Activated CD4-positive, alpha-beta T cell treated with anti-CD3 and anti-CD28 coated beads, Interleukin-2, Interleukin-4, amounts not matched to agents 100 ng/mL and 50 ng/mL, durations not matched to agents 16 hours and 8 hours (primary cell): ENCODE measurements around the gene CNST.
"Not testable (repeated sequence)": the region's sequence is repeated elsewhere in the genome, so short reads cannot be mapped to it uniquely, and the experiment has no call there.

Experiments
- DNase-seq: peaks from one replicate; pipeline ENCODE4 v3.0.0-alpha.2; 2020; ENCODE audit warnings: low spot score

CNST gene

GRCh38 chr1:246677842-246678241, 111.6 kb downstream of the CNST start:
- DNase-seq = no peak

DNA sequence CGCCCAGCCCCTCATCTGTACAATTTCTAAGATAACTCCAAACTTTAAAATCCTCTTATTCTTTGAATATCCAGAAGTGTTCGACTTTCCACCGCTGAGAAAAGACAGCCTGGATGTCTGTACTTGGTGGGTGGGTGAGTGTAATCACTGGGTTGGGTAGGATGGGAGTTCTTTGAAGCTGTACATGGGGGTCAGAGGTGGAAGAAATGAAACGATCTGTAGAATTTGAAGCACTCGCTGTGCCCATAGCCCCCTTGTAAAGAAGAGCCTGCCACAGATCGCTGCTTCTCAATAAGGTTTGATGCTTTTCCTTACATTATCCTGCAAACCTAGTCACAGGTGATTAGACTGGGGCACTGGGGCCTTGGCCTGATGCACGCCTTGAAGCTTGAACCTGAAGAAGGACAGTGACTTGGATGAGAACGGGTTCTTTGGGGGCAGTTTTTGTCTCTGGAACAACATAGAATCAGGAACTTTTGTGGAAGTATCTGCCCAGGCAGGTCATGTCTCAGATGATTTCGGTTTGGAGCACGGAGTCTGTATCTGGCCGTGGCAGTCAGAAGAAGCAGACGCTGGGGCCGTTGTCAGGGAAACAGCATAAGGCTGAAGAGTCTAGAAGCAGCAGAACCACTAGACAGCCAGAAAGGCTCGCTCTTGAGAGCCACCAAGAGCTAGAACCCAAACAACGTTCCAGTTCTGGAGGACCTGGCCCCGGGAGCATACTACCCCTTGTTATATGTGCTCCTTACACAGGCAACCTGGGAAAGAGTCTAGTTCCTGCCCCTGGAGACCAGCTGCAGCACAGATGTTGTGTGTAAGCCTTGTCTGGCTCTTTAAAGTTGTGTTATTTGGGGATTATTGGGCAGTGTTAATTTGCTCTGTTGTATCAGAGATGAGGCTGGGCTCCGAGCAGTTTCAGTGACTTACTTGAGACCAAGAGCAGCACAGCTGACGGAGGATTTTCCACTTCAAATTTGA, 112.8 kb downstream of the CNST start:
- no peak for DNase-seq

GRCh38 chr1:246679794-246680177, 113.5 kb downstream of the CNST start:
- no peak for DNase-seq

- DNase-seq = no peak
These were observed 113.9 kb downstream of the CNST start for GRCh38 chr1:246680190-246680589.

DNA sequence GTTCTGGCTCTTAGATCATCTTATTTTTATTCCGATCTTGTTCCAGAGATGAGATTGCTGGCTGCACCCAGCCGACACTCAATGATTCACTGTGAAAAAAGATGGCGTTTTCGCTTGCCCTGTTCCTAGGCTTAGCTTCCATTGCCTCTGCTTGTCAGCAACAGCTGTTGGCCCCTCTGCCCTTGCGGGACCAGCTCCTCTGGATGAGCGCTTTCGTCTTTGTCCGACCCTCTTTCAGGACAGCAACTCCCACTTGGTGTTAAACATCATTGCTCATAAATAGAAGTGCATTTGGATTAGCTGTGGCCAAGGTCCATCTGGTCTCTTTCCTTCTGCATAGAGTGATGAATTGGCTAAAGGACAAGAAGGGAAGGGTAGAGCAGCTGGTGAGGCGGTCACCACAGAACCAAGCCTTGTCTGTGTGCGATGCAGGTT, 114.5 kb downstream of the CNST start:
- no peak for DNase-seq

DNA sequence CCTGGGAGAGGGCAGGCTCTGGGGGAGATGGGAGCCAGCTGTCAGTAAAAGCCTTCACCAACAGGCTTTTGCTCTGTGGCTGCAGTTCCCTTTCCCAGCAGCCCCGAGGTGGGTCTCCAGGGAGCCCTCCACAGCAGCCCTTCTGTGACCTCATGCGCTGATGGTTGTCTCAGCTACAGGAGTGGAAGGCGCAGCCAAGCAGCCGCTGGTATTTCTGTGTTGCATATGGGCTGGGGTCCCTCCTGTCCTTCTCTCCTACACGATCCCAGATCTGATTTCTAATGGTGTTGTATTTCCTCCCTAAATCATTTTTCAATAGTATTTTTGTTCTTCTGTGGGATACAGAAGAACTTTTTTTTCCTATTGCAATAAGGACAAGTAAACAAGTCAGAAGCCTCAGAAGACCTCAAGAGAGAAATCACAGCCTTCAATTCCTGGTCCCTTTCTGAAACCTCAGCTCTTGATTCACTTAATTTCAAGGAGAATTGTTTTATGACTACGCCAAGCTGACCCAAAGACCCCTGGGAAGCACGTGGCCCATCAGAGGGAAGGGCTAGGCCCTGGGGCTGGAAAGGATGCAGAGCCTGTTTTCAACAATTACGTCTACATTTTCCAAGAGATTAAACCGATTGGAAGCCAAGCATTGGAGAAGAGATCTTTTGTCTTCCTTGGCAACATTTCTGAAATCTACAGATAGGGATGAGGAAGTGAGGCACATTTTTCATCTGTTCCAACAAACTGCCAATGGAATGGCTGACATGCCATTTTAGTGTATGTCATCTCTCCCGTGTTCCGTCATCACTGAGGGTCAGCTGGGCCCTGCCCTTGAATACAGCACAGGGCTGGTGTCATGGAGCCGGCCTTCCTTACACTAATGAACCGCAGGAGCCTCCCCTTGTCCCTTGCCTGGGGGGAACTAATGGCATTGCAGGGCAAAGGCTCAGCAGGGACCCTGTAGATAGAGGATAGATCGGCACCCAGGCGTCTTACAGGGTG, 115.9 kb downstream of the CNST start:
- no peak for DNase-seq

GRCh38 chr1:246683521-246683920, 117.3 kb downstream of the CNST start:
- no peak for DNase-seq

DNA sequence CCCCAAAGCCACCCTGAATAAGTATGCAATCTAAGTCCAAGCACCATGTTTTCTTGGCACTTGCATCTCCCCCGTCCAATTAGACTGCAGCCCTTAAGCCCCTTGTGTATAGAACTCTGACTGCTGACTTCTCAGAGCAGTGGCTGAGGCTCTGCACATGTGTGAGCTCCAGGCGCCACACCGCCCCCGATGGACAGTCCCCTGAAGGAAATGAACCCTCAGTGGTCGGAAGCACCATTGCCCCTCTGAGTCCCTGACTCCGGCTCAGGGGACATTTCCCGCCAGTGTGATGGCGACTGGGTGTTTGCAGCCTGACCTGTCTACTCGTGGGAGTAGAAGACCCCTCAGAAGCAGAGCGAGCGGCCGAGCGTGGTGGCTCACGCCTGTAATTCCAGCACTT, 120.7 kb downstream of the CNST start:
- no peak for DNase-seq

GRCh38 chr1:246689409-246690008, 123.3 kb downstream of the CNST start:
- peak; percentile 69 for DNase-seq

GRCh38 chr1:246690100-246690499, 123.8 kb downstream of the CNST start:
- DNase-seq = no peak

DNA sequence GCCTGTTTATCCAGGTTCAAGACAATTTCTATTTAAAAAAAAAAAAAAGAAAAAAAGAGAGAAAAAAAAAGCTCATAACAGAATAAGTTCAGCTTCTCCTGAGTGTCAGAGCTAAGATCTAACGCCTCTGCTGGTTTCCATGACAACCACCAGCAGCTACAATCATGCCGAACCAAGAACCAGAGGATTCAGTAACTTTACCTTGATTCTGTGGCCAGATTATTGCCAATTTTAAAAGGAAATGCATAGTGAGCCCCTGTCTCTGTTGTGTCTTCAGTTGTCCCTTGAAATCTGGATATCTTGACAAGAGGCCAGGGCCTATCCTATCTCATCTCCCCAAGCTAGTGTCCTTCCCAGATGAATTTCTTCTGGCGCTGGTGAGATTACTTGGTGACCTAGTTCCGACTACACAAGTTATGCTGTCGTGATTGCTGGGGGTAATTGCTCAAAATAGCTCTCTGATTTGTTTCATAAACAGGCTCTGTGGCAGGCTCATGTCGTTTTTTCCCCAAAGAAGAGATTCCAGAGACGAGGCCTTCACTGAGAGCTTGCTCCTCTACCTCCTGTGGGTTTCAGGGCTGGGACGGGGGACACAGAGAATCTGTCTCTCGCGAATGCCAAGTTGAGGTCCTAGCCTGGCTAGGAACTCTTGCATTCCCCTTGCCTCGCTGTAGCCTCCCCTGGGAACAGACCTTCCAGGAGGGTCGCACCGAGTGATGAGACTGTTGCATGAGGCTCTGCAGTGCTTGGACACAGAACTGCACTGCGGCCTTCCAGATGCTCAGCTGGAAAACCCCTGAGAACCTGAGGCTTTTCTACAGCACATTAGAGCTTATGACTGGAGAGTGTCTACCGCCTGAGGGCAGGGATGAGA, 125.6 kb downstream of the CNST start:
- DNase-seq = no peak

GRCh38 chr1:246694213-246694895, 128.1 kb downstream of the CNST start:
- DNase-seq = not testable (repeated sequence)

DNA sequence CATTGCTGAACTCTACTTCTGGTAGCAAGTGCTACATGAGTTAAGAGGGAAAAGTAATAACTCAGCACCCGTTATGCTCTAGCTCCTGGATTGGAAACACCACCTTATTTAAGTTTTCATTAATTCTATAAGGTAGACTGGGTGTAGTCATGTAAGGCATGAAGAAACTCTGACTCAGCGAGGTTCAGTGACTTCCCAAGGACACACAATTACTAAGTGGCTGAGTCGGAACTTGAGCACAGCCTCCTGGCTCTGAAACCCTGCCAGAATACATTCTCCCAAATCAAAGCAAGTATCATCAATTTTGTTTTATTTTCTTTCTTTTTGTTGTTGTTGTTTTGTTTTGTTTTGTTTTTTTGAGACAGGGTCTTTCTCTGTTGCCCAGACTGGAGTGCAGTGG, 128.9 kb downstream of the CNST start:
- no peak for DNase-seq

GRCh38 chr1:246695666-246696065, 129.4 kb downstream of the CNST start:
- no peak for DNase-seq

GRCh38 chr1:246698466-246699094, 132.3 kb downstream of the CNST start:
- no peak for DNase-seq

- DNase-seq = peak; percentile 90
These were observed 133.0 kb downstream of the CNST start for GRCh38 chr1:246699095-246699735.

DNA sequence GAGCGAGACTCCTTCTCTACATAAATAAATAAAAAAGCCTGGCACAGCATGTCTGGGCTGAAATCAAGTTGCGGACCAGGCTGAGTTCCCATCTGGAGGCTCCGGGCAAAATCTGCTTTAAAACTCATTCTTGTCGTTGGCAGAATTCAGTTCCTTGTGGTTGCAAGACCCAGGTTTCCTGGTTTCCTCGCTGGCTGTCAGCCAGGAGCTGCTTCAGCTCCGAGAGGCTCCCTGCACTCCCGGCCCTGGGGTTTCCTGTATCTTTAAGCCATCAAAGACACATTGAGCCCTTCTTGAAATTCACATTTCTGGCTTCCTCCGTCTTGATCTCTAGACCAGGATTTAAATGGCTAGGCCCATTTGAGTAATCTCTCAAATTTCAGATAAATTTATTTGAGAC, 137.3 kb downstream of the CNST start:
- DNase-seq = no peak

- no peak for DNase-seq
These were observed 139.1 kb downstream of the CNST start for GRCh38 chr1:246705368-246705767.

- DNase-seq = no peak
These were observed 141.9 kb downstream of the CNST start for GRCh38 chr1:246708166-246708565.

DNA sequence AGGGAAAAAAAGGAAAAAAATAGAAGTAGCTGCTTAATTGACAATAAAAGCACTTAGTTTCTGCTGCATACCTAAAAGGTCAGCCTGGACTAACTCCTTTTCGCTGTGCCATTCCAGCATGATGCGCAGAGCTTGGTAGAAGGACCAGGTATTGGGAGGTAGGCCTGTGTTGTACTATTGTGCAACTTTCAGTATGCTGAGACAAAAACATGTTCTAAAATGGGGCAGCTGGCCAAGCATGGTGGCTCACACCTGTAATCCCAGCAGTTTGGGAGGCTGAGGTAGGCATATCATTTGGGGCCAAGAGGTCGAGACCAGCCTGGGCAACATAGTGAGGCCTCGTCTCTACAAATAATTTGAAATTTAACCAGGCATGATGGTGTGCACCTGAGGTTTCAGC, 142.9 kb downstream of the CNST start:
- no peak for DNase-seq
